Stimulated activated naive CD8-positive, alpha-beta T cell treated with anti-CD3 and anti-CD28 coated beads, Interleukin-15, Interleukin-2, amounts not matched to agents 100 U/mL and 50 U/mL, for 24 hours (primary cell): ENCODE measurements around the gene COPE.
"Not testable (repeated sequence)": the region's sequence is repeated elsewhere in the genome, so short reads cannot be mapped to it uniquely, and the experiment has no call there.

Source experiments
- ATAC-seq: fragments of 150-1000 bp; cut with Tn5 transposase; one replicate; pipeline ENCODE4 v1.10.0; 2021
- DNase-seq: peaks from one replicate; pipeline ENCODE4 v3.0.0; 2021

The COPE gene

DNA sequence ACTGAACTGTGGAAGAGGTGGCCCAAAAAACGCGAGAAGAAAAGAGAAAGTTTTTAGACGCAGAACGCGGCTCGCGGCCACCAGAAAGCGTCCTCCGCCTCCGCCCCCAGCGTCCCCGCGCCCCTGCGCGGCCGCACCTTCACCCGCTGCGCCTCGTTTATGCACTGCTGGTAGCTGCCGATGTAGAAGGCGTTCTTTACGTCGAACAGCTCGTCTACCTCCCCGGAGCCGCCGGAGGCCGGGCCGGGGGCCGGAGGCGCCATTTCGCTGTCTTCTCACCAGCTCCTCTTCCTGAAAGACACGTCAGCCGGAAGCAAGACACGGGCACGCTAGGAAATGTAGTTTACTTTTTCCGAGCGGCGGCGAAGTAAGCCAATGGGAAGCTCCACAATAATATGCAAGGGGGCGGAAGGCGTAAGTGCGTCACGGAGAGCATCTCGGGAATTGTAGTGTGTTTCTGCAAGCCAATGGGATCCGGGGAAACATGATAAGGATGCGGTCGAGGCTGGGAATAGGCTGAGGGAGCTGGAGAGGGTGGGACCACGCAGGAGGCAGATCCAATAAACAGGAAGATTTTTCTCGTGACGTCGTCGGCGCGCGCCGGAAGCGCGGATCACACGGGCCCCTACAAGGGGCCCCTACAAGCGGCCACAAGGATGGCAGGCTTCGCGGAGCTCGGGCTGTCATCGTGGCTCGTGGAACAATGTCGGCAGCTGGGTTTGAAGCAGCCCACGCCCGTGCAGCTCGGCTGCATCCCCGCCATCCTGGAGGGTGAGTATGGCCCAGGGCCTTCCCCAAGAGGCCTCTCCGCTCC lies at the start of gene COPE, which contains the start of gene DDX49:
Gene COPE, minus strand, starts transcription at position 302 of the 814 bp plus-strand sequence. Its CDS starts 39 bp downstream, at position 263.
Gene DDX49, plus strand, starts transcription at position 630 of the 814 bp plus-strand sequence. Its CDS starts 27 bp downstream, at position 657.
- DNase-seq (peak; percentile 97), ATAC-seq (peak; percentile 96)

DNA sequence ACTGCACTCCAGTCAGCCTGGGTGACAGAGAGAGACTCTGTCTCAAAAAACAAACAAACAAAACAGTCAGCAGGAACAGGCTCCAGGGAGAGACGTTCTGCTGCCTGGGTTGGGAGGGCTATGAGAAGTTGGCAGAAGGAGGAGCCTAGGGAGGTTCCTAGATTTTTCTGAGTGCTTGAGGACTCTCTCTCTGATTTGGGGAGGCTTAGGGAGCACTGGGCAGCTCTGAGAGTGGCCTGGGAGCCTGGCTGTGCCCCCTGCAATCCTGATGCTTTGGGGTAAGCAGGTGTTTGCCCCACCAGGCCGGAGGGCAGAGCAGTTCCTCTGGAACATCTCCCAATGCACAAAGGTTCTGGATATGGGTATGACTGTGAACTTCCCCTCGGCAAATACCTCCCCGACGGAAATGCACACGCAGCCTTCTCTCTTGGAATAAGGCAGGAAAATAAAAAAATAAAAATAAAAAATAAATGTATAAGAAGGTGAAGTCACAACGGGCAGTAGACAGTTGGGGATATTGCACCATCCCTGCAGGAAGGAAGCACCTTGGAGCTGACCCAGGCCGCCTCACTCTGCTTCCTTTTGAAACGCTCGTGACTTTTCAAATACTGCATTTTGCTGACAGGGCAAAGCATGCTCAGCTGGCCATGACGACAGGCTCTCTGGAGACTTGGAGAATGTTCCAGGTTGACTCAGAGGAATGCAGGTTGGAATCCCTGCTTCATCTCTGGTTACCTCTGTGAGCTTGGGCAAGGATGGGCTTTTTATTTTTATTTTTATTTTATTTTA lies 48.4 kb upstream of the COPE start:
- no peak for ATAC-seq
- DNase-seq, result no peak

DNA sequence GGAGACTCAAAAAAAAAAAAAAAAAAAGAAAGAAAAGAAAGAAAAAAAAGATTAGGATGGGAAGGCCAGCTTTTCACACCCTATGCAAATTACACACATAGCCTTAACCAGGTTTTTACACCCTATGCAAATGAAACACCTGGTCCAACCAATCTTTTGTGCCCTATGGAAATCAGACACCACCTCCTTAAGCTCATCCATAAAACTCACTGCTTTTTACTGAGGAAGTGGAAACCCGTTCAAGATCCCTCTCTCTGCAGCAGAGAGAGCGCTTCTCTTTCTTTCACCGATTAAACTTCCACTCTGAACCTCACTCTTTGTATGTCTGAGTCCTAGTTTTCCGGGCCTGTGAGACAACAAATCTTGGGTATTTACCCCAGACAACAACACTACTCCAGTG lies 47.1 kb upstream of the COPE start:
- ATAC-seq (no peak), DNase-seq (no peak)

DNA sequence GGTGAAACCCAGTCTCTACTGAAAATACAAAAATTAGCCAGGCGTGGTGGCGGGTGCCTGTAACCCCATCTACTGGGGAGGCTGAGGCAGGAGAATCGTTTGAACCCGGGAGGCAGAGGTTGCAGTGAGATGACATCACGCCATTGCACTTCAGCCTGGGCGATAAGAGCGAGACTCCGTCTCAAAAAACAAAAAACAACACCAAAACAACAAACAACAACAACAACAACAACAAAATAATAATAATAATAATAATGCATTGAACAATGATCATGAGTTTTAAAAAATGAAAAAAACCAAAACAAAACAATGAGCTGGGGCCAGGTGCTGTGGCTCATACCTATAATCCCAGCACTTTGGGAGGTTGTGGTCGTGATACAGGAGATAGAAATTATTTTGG lies 44.9 kb upstream of the COPE start:
- no peak for DNase-seq
- no peak for ATAC-seq

DNA sequence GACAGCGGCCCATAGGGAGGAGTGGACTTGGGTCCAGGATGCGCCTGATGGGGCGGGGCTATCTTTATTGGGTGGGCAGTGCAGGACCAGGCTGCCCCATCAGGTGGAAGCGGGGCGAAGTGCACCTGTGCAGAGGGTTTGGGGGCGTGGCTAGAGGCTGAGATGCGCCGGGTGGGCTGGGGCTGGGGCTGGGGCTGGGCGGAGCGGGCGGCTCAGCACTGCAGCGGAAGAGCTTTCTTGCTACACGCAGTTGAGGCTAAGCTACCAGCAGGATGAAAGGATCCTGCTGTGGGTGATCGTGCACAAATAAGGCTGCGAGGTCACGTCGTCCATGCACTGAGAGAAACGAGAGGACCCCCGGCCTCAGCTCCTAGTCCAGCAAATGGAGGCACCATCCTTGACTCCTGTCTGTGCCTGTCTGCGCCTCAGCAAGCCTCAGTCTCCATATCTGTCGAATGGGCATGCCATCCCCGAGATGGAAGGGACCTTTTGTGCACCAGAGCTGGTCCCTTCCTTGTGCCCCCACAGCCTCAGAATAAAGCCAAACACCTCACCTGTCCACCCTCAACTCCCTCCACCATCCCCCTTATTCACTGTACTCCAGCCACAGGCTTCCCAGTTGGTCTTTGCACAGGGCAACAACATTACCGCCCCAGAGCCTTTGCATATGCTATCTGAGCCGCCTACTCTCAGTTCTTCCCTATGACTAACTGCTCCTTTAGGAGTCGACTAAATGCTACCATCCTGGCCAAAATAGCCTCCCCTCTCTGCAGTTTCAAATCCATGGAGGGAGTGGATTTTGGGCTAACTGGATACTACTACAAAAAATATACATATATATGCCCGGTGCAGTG lies 42.8 kb upstream of the COPE start:
- no peak for ATAC-seq
- no peak for DNase-seq

DNA sequence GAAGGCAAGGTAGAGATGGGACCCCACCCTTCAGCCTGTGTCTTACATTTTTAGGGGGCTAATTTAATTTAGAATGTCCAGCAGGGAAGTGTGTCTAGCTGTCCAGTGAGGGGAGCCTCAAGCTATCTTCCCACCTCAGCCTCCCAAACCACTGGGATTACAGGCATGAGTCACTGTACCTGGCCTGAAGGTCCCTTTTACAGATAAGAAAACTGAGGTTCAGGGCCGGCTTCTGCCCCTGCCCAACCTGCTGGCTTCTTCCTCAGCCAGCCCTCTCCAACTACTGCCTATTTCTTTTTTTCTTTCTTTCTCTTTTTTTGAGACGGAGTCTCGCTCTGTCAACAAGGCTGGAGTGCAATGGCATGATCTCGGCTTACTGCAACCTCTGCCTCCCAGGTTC lies 41.2 kb upstream of the COPE start:
- DNase-seq, result no peak

DNA sequence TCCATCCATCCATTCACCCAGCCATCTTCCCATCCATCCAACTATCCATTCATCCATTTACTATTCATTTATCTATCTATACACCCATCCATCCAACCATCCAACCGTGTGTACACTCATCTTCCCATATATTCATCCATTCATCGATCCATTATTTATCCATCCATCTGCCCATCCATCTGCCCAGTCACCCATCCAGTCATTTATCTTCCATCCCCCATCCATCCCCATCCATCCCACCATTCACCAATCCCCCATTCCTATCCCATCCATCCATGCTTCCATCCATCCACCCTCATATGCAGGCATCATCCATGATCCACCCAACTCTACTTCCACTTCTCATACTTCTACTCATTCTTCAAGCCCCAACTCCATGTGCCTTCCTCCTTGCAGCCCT lies 35.9 kb upstream of the COPE start:
- ATAC-seq, result no peak

More for the DNA sequence above, 41.2 kb upstream of the COPE start:
- ATAC-seq, result no peak

DNA sequence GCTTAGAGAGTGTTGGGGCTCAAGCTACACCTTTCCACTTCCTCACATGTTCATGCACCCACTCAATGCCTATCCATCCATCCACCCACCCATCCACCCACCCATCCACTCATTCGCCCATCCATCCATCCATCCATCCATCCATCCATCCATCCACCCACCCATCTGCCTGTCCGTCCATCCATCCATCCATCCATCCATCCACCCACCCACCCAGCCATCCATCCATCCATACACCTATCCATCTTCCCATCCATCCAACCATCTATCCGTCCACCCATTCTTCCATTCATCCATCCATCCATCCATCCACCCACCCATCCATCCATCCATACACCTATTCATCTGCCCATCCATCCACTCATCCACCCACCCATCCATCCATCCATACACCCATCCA lies 34.9 kb upstream of the COPE start:
- ATAC-seq (no peak), DNase-seq (no peak)

More for the DNA sequence above, 35.9 kb upstream of the COPE start:
- no peak for DNase-seq

DNA sequence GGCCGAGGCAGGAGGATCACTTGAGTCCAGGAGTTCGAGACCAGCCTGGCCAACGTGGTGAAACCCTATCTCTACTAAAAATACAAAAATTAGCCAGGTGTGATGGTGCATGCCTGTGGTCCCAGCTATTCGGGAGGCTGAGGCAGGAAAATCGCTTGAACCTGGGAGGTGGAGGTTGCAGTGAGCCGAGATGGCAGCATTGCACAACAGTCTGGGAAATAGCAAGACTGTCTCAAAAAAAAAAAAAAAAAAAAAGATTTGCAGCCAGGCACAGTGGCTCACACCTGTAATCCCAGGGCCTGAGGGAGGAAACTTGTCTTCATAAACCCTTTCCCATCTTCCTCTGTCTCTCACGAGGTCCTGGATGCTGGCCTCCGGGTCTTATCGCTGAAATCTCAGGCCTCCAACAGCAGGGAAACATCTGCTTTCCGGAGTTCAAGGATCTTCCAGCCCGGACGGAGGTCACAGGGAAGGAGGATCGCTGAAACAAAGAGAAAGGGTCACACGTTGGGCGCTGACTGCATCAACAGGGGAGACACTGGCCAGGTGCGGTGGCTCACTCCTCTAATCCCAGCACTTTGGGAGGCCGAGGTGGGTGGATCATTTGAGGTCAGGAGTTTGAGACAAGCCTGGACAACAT lies 33.3 kb upstream of the COPE start:
- DNase-seq, ATAC-seq: not testable (repeated sequence)

DNA sequence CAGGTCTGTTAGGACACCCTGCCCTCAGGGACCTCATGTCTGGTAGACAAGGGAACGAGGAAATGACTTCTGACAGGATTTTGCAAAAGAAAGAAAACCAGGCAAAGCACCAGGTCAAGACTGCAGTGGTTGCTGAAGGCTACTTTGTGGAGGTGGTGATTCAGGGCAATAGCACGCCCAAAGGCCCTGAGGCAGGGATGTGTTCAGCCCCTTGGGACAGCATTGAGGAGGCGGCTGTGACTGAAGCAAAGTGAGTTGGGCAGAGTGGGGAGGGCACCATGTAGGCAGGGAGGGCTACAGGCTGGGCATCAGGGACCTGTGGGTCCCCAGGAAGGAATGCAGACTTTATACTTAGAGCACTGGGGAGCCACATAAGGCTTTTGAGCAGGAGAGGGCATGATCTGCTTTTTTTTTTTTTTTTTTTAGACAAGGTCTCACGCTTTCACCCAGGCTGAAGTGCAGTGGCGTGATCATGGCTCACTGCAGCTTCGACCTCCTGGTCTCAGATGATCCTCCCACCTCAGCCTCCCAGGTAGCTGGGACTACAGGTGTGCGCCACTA lies 32.6 kb upstream of the COPE start:
- DNase-seq (no peak), ATAC-seq (no peak)

DNA sequence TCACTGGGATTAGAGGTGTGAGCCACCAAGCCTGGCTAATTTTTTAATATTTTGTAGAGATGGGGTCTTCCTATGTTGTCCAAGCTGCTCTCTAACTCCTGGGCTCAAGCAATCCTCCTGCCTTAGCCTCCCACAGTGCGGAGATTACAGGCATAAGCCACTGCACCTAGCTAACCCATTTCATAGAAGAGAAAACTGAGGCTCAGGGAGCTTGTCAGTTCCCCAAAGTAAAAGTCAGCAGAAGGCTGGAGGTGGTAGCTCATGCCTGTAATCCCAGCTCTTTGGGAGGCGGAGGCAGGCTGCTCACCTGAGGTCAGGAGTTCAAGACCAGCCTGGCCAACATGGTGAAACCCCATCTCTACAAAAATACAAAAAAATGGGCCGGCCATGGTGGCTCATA lies 30.7 kb upstream of the COPE start:
- no peak for DNase-seq
- no peak for ATAC-seq

DNA sequence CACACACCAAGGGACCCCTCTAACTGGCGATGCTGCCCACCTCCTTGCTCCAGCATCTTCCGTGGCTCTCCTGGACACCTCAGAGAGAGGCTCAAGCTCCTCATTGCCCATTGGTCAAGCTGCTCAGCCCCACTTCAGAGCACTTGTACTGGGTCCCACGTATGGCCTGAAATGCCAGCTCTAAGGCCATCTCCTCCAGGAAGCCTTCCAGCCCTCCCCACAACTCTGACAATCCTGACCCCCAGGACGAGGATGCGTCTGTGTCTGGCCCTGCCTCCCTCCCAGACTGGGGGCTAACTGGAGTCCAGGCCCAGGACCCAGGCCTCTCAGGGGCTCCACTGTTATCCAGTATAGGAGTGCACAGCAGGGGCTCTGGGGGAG lies 29.8 kb upstream of the COPE start:
- no peak for ATAC-seq
- DNase-seq, result no peak

DNA sequence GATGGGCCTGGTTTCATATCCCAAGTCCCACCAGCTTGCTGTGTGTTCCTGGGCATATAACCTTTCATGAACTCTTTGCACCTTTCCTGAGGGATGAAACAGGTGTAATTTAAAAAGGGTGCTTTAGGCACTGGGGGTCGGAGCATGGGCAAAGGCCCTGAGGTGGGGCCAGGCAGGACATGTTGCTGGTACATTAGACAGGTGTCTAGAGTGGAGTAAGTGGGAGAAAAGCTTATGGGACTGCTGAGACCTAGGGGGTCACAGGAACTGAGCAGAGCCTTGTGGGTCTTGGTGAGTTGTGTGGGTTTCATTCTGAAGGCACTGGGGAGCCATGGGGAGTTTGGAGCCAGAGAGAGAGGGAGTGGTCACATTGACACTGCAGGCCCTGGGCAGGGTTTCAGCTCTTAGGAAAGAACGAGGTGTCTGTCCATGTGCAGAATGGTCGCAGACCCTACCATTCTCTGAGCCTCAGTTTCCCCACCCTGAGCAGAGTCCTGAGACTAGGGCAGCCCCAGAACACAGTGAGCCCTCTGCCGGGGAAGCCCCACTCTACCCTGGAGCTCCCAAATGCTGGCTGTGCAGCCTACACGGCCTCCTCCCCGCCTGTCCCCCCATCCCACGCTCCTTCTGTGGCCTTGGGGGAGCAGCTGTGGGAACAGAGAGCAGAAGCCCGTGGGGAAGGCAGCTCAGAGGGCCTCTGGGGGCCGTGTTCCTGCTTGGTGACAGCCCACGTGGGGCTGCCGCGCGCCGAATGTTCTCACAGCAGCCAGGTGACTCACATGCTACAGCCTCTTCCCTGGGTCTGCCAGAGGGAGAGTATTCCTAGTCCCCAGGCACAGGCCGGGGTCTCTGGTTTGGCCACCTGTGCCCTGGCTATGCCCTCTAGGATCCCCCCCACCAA lies 29.1 kb upstream of the COPE start:
- ATAC-seq, result no peak

DNA sequence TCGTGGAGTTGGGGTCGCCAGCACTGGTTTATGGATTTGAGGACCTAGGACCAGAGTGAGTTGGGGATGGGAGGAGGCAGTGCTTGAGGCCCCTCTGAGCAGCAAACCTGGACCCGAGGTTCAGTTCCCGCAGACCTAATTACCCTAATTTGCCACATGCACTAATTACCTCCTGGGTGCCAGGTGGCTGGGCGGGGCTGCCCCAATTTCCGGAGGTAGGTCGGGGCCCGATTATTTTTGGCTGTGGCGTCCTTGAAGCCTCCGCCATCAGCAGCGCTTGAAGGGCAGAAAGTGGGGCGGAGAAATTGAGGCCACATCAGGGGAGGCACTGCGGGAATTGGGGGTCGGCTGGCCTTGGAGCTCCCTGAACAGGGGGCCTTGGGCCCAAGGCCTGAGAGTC lies 27.7 kb upstream of the COPE start:
- ATAC-seq (no peak), DNase-seq (no peak)

More for the DNA sequence above, 29.1 kb upstream of the COPE start:
- DNase-seq, result no peak

DNA sequence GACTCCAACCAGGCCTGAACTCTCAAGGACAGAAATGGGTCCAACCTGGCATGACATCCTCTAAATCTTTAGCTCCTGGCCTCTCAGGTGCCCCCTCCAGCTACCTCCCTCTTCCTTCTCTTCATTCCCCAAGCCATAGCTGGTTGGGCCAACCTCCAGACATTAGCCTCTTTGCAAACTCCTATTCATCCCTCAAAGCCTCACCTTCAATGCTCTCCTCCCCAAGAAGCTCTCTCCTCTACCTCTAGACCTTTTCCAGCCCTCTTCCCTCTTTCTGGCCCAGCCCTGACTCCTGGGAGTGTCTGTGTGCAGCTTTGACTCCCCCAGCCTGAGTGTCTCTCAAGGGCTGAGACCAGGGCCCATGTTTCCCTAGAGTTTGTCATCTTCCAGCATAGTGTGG lies 27.1 kb upstream of the COPE start:
- DNase-seq (no peak), ATAC-seq (no peak)

DNA sequence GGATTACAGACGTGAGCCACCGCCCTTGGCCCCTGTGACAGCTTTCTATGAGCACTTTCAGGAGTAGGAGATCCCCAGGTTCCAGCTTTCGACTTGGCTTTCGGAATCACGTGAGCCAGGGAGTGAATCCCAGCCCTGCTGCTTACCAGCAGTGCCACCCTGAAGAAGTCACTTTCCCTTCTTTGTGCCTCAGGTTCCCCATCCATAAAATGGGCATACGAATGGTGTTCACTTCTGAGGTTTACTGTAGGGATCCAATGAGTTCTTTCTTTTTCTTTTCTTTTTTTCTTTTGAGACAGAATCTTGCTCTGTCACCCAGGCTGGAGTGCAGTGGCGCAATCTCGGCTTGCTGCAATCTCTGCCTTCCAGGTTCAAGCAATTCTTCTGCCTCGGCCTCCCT lies 26.1 kb upstream of the COPE start:
- DNase-seq, result no peak
- ATAC-seq, result no peak

DNA sequence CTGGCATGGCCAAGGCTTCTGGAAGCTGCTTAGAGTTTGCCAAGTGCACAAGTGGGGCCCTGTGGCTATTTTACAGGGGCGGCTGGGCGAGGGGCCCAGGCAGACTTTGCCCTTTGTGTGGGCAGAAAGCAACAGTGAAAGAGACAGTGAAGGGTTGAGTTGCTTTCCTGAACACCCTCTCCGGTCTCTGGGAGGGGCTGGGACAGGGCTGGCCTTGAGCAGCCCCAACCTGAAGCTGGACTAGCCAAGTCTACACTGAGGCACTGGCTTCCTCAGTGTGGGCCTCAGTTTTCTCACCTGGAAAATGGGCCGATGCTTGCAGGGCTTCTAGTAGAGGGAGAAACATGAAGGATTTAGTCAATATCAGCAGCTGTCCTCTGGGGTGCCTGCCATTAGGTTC lies 24.3 kb upstream of the COPE start:
- ATAC-seq (no peak), DNase-seq (no peak)

DNA sequence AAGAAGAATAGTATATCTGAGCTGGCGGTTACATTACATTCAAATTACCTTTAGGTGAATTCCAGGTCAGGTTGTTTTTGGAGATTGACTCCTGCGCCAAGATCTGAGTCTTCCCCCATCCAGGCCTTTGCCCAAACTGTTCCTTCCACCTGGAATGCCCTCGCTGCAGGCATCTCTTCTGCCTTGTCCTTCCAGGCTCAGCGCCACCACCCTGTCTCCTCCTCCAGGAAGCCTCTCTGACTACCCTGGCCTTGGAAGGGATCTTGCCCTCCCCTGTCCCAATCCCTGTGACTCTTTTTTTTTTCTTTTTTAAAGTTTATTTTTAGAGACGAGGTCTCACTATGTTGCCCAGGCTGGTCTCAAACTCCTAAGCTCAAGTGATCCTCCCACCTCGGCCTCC lies 23.5 kb upstream of the COPE start:
- ATAC-seq, result no peak

DNA sequence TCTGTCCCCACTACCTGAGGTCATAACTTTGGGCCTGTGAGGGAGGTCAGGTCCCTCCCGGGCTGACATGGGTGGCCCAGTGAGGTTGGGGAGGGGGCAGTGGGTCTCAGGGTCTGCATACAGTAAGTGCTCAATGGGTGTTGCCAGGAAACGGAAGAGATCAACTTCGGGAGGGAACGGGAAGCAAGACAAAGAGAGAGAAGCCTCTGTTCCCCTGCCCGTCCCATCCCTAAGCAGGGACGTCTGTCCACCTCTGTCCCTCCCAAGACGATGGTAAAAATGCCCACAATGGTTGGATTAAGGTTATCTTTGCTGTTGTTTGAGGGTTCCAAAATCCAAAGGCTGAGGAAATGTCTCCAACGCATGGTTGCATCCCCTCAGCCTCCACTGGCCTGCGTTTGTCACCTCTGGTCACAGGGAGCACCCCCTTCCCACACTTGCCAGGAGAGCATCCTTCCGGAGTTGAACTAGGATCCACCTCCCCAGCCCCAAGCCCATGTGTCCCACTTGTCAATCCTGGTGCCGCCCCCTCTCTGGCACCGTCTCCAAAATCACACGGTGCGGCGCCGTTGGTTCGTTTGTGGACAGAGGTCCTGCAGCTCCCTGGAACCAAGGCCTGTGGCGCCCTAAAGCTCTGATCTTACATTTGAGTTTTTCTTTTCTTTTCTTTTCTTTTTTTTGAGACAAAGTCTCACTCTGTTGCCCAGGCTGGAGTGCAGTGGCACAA lies 22.6 kb upstream of the COPE start:
- DNase-seq, result no peak
- ATAC-seq, result no peak

More for the DNA sequence above, 23.5 kb upstream of the COPE start:
- no peak for DNase-seq
